Vagina (tissue), 2 donors: ENCODE results near the gene MAML2.

ENCODE experiments used
- POLR2A ChIP-seq, 2 donors: fragments of 450-650 bp; IDR thresholded peaks; one replicate each; pipeline ENCODE4 v1.6.1; 2017; ENCODE audit warnings: antibody characterized with exemption in 2 of 2, mild to moderate bottlenecking in 2 of 2, moderate library complexity in 2 of 2
- POLR2AphosphoS5 ChIP-seq, 2 donors: sonication (generic); formaldehyde crosslinking; IDR thresholded peaks; one replicate each; pipeline ENCODE4 v1.9.0; 2017; ENCODE audit warnings: antibody characterized with exemption in 2 of 2, mild to moderate bottlenecking in 2 of 2, low read depth in 1 of 2; ENCODE audit not compliant: insufficient read depth in 1 of 2
- TF ChIP-seq, protein P1 (sequence below), 3 experiments: fragments of 450-650 bp in 2 of 3; fragments of 200-600 bp in 1 of 3; sonication (generic) in 1 of 3; IDR thresholded peaks; one replicate each; pipeline ENCODE4 v1.5.1; 2017 to 2019; ENCODE audit warnings: antibody characterized with exemption in 3 of 3, mild to moderate bottlenecking in 2 of 3, moderate library complexity in 2 of 3

DNA sequence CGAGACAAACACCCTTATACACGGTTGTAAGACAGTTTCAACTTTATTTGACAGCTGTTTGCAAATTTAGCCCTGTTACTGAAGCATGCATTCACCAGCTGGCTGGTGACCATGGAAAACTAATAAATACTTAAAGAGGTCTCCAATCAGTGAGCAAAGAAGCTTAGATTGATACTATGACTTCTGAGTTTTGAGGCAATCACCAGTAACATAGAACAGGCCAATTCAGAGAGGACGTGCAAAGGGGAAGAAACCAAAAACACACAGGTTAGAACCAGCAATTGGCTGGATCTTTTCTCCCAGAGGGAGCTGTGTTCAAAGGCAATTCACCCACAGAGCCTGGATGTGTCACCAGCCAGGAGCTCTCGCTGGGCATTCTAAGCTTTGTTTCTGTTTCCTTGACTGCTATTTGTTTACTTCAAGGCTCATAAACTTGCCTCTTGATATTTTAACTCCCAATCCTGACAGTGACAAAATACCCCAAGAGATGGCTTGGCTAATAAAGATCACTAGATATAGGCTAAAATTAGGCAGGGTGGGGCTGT lies 305.5 kb downstream of the MAML2 start:
- TF ChIP-seq, protein P1, sequence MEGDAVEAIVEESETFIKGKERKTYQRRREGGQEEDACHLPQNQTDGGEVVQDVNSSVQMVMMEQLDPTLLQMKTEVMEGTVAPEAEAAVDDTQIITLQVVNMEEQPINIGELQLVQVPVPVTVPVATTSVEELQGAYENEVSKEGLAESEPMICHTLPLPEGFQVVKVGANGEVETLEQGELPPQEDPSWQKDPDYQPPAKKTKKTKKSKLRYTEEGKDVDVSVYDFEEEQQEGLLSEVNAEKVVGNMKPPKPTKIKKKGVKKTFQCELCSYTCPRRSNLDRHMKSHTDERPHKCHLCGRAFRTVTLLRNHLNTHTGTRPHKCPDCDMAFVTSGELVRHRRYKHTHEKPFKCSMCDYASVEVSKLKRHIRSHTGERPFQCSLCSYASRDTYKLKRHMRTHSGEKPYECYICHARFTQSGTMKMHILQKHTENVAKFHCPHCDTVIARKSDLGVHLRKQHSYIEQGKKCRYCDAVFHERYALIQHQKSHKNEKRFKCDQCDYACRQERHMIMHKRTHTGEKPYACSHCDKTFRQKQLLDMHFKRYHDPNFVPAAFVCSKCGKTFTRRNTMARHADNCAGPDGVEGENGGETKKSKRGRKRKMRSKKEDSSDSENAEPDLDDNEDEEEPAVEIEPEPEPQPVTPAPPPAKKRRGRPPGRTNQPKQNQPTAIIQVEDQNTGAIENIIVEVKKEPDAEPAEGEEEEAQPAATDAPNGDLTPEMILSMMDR (IDR thresholded peaks at IDR 0.05): no peak
- TF ChIP-seq POLR2A (IDR thresholded peaks at IDR 0.05): no peak
- TF ChIP-seq POLR2AphosphoS5 (IDR thresholded peaks at IDR 0.05; ENCODE audit: insufficient read depth in 1 of 2, low read depth in 1 of 2): no peak
